Stimulated activated memory B cell treated with anti-CD40 and anti-IgM and Interleukin-4, amounts not matched to agents 10 μg/mL and 1 μg/mL and 100 μg/mL, for 72 hours (primary cell): ENCODE results near the gene KIAA1328.

Source experiments
- ATAC-seq: fragments of 150-1000 bp; cut with Tn5 transposase; 2 replicates; pipeline ENCODE4 v1.10.0; 2021
- H3K27ac Mint-ChIP-seq: one replicate; pipeline ENCODE4 v1.8.0; 2022; ENCODE audit warnings: mild to moderate bottlenecking, mixed read lengths
- H3K27me3 Mint-ChIP-seq: one replicate; pipeline ENCODE4 v1.8.0; 2022; ENCODE audit warnings: mixed read lengths
- H3K36me3 Mint-ChIP-seq: one replicate; pipeline ENCODE4 v1.8.0; 2022; ENCODE audit warnings: mixed read lengths
- H3K4me1 Mint-ChIP-seq: one replicate; pipeline ENCODE4 v1.8.0; 2022; ENCODE audit warnings: mixed read lengths
- H3K4me3 Mint-ChIP-seq: one replicate; pipeline ENCODE4 v1.8.0; 2022; ENCODE audit warnings: mild to moderate bottlenecking, moderate library complexity, mixed read lengths
- H3K9me3 Mint-ChIP-seq: one replicate; pipeline ENCODE4 v1.8.0; 2022; ENCODE audit warnings: mixed read lengths

KIAA1328 gene

GRCh38 chr18:37033419-37033818 lies 204.5 kb downstream of the KIAA1328 start:
- Mint-ChIP-seq H3K4me1 (no peaks in the 10 kb centered on the region), H3K36me3 (peaks cover 57% of the 10 kb centered on the region), H3K9me3 (peaks cover 20% of the 10 kb centered on the region), H3K4me3 (no peak overlapping the region), H3K27me3 (no peaks in the 10 kb centered on the region), H3K27ac (no peak overlapping the region)
- ATAC-seq, result no peak

- Mint-ChIP-seq H3K36me3 (peaks cover 61% of the 10 kb centered on the region), H3K9me3 (peaks cover 26% of the 10 kb centered on the region), H3K4me3 (no peak overlapping the region), H3K27ac (no peak overlapping the region), H3K4me1 (no peaks in the 10 kb centered on the region), H3K27me3 (no peaks in the 10 kb centered on the region)
- no peak for ATAC-seq
Measured at GRCh38 chr18:37042381-37042780, 213.5 kb downstream of the KIAA1328 start.

GRCh38 chr18:37055137-37055802 lies 226.3 kb downstream of the KIAA1328 start:
- Mint-ChIP-seq H3K4me1 (no peaks in the 10 kb centered on the region), H3K27ac (no peak overlapping the region), H3K4me3 (no peak overlapping the region), H3K36me3 (peaks cover 36% of the 10 kb centered on the region), H3K9me3 (peaks cover 10% of the 10 kb centered on the region), H3K27me3 (no peaks in the 10 kb centered on the region)
- no peak for ATAC-seq

- Mint-ChIP-seq H3K4me1 (no peaks in the 10 kb centered on the region), H3K9me3 (peaks cover 5% of the 10 kb centered on the region), H3K27me3 (no peaks in the 10 kb centered on the region), H3K27ac (no peak overlapping the region), H3K36me3 (peaks cover 27% of the 10 kb centered on the region), H3K4me3 (no peak overlapping the region)
- no peak for ATAC-seq
Measured at GRCh38 chr18:37064187-37064586, 235.3 kb downstream of the KIAA1328 start.

GRCh38 chr18:37065254-37065653 lies 236.3 kb downstream of the KIAA1328 start:
- no peak overlapping the region for H3K27ac Mint-ChIP-seq
- no peak for ATAC-seq
- no peaks in the 10 kb centered on the region for H3K27me3 Mint-ChIP-seq
- H3K36me3 Mint-ChIP-seq, result peaks cover 33% of the 10 kb centered on the region
- no peaks in the 10 kb centered on the region for H3K4me1 Mint-ChIP-seq
- no peak overlapping the region for H3K4me3 Mint-ChIP-seq
- peaks cover 6% of the 10 kb centered on the region for H3K9me3 Mint-ChIP-seq

GRCh38 chr18:37084912-37085311 lies 256.0 kb downstream of the KIAA1328 start:
- peaks cover 22% of the 10 kb centered on the region for H3K36me3 Mint-ChIP-seq
- ATAC-seq, result peak; percentile 31
- H3K9me3 Mint-ChIP-seq, result peaks cover 7% of the 10 kb centered on the region
- no peaks in the 10 kb centered on the region for H3K4me1 Mint-ChIP-seq
- H3K27ac Mint-ChIP-seq, result no peak overlapping the region
- no peak overlapping the region for H3K4me3 Mint-ChIP-seq
- H3K27me3 Mint-ChIP-seq, result no peaks in the 10 kb centered on the region

GRCh38 chr18:37085362-37085761 lies 256.4 kb downstream of the KIAA1328 start:
- Mint-ChIP-seq H3K4me1 (no peaks in the 10 kb centered on the region), H3K9me3 (peaks cover 7% of the 10 kb centered on the region), H3K36me3 (peaks cover 19% of the 10 kb centered on the region), H3K27me3 (no peaks in the 10 kb centered on the region), H3K4me3 (no peak overlapping the region), H3K27ac (no peak overlapping the region)
- no peak for ATAC-seq

GRCh38 chr18:37107748-37108522 lies 279.0 kb downstream of the KIAA1328 start:
- H3K27ac Mint-ChIP-seq, result no peak overlapping the region
- H3K4me1 Mint-ChIP-seq, result no peaks in the 10 kb centered on the region
- no peak for ATAC-seq
- no peak overlapping the region for H3K4me3 Mint-ChIP-seq
- peaks cover 22% of the 10 kb centered on the region for H3K36me3 Mint-ChIP-seq
- H3K27me3 Mint-ChIP-seq, result no peaks in the 10 kb centered on the region
- H3K9me3 Mint-ChIP-seq, result peaks cover 17% of the 10 kb centered on the region

- Mint-ChIP-seq H3K27me3 (no peaks in the 10 kb centered on the region), H3K4me3 (no peak overlapping the region), H3K36me3 (no peaks in the 10 kb centered on the region), H3K9me3 (no peaks in the 10 kb centered on the region), H3K27ac (no peak overlapping the region), H3K4me1 (no peaks in the 10 kb centered on the region)
- no peak for ATAC-seq
Measured at GRCh38 chr18:37122877-37123276, 293.9 kb downstream of the KIAA1328 start.

GRCh38 chr18:37124516-37124915 lies 295.6 kb downstream of the KIAA1328 start:
- H3K27me3 Mint-ChIP-seq, result no peaks in the 10 kb centered on the region
- ATAC-seq, result no peak
- no peaks in the 10 kb centered on the region for H3K4me1 Mint-ChIP-seq
- H3K27ac Mint-ChIP-seq, result no peak overlapping the region
- no peak overlapping the region for H3K4me3 Mint-ChIP-seq
- H3K36me3 Mint-ChIP-seq, result no peaks in the 10 kb centered on the region
- H3K9me3 Mint-ChIP-seq, result no peaks in the 10 kb centered on the region

- H3K36me3 Mint-ChIP-seq, result peaks cover 27% of the 10 kb centered on the region
- no peak for ATAC-seq
- H3K27ac Mint-ChIP-seq, result no peak overlapping the region
- H3K9me3 Mint-ChIP-seq, result peaks cover 11% of the 10 kb centered on the region
- H3K4me1 Mint-ChIP-seq, result peaks cover 8% of the 10 kb centered on the region
- H3K4me3 Mint-ChIP-seq, result no peak overlapping the region
- H3K27me3 Mint-ChIP-seq, result no peaks in the 10 kb centered on the region
Measured at GRCh38 chr18:37135177-37135576, 306.2 kb downstream of the KIAA1328 start.

GRCh38 chr18:37138456-37138855 lies 309.5 kb downstream of the KIAA1328 start:
- Mint-ChIP-seq H3K4me3 (no peak overlapping the region), H3K4me1 (peaks cover 8% of the 10 kb centered on the region), H3K27me3 (no peaks in the 10 kb centered on the region), H3K36me3 (peaks cover 14% of the 10 kb centered on the region), H3K9me3 (peaks cover 11% of the 10 kb centered on the region), H3K27ac (no peak overlapping the region)
- no peak for ATAC-seq

- peaks cover 8% of the 10 kb centered on the region for H3K4me1 Mint-ChIP-seq
- ATAC-seq, result no peak
- H3K4me3 Mint-ChIP-seq, result no peak overlapping the region
- peaks cover 21% of the 10 kb centered on the region for H3K36me3 Mint-ChIP-seq
- no peaks in the 10 kb centered on the region for H3K27me3 Mint-ChIP-seq
- peaks cover 8% of the 10 kb centered on the region for H3K9me3 Mint-ChIP-seq
- H3K27ac Mint-ChIP-seq, result no peak overlapping the region
Measured at GRCh38 chr18:37139876-37140275, 310.9 kb downstream of the KIAA1328 start.

GRCh38 chr18:37144921-37145320 lies 316.0 kb downstream of the KIAA1328 start:
- H3K4me3 Mint-ChIP-seq, result no peak overlapping the region
- no peaks in the 10 kb centered on the region for H3K27me3 Mint-ChIP-seq
- H3K9me3 Mint-ChIP-seq, result peaks cover 2% of the 10 kb centered on the region
- H3K27ac Mint-ChIP-seq, result no peak overlapping the region
- no peak for ATAC-seq
- H3K4me1 Mint-ChIP-seq, result no peaks in the 10 kb centered on the region
- peaks cover 28% of the 10 kb centered on the region for H3K36me3 Mint-ChIP-seq

GRCh38 chr18:37156330-37156942 lies 327.5 kb downstream of the KIAA1328 start:
- ATAC-seq, result no peak
- Mint-ChIP-seq H3K4me1 (no peaks in the 10 kb centered on the region), H3K9me3 (no peaks in the 10 kb centered on the region), H3K36me3 (peaks cover 14% of the 10 kb centered on the region), H3K27me3 (no peaks in the 10 kb centered on the region), H3K27ac (no peak overlapping the region), H3K4me3 (no peak overlapping the region)
